ENCODE measurements around the gene TGM2.

- no peak for TF ChIP-seq CTCF (IDR thresholded peaks at IDR 0.05)
- no peak for TF ChIP-seq EZH2 (IDR thresholded peaks at IDR 0.05; ENCODE audit: borderline replicate concordance, insufficient read depth, low read depth, low read length, poor library complexity, severe bottlenecking)
These were observed 13.5 kb upstream of the TGM2 start for GRCh38 chr20:38178581-38178980.
